SK-N-SH (cell line): ENCODE data around the gene IL17B. TPM values are rescaled to one million over a fixed set of nuclear protein-coding genes. Genes with fewer than 3 reads are reported as not detected.

Source experiments
- CTCF ChIA-PET: fragments of 300-600, 350-600 bp; formaldehyde crosslinking; extraction: SDS; loops from one replicate; lab custom pipeline; 2021; lab: Yijun Ruan, JAX
- POLR2A ChIA-PET: fragments of 350-600 bp; sonication (Branson Sonifier 250); formaldehyde crosslinking; extraction: SDS; loops from one replicate; lab custom pipeline; 2020; ENCODE audit warnings: antibody characterized with exemption, inconsistent platforms; lab: Yijun Ruan, JAX
- DNase-seq: peaks from one replicate; pipeline ENCODE4 v3.0.0; 2012
- H2AFZ ChIP-seq: fragments of 200-600 bp; sonication (generic); 2 replicates; pipeline ENCODE4 v1.8.1; 2016; ENCODE audit warnings: antibody characterized with exemption, mild to moderate bottlenecking, low read depth
- H3F3A ChIP-seq: fragments of 200-600 bp; sonication (generic); replicated peaks from 2 replicates; pipeline ENCODE3; 2016; ENCODE audit warnings: antibody characterized with exemption, mild to moderate bottlenecking; ENCODE audit not compliant: insufficient read depth
- H3K27ac ChIP-seq, 2 experiments: fragments of 200-500 bp in 1 of 2; fragments of 200-600 bp in 1 of 2; sonication (Bioruptor generic) in 1 of 2; sonication (generic), shearing (Covaris generic) in 1 of 2; 2 replicates each; pipeline versions ENCODE4 v1.5.1 to v1.6.1; 2014 to 2016; ENCODE audit warnings: low read depth in 2 of 2, inconsistent platforms in 1 of 2, low read length in 1 of 2, mild to moderate bottlenecking in 1 of 2, mixed read lengths in 1 of 2
- H3K27me3 ChIP-seq: fragments of 200-600 bp; sonication (generic), shearing (Covaris generic); 2 replicates; pipeline ENCODE4 v1.6.1; 2016; ENCODE audit warnings: mixed run types; ENCODE audit not compliant: insufficient read depth
- H3K36me3 ChIP-seq, 2 experiments: fragments of 200-500 bp in 1 of 2; fragments of 200-600 bp in 1 of 2; sonication (Bioruptor generic) in 1 of 2; sonication (generic) in 1 of 2; replicated peaks in 1 of 2; 2 replicates each; pipeline versions ENCODE3 to v1.5.1; 2014 to 2016; ENCODE audit warnings: low read length in 1 of 2, mild to moderate bottlenecking in 1 of 2; ENCODE audit not compliant: insufficient read depth in 2 of 2, control insufficient read depth in 1 of 2
- H3K4me1 ChIP-seq, 2 experiments: fragments of 200-500 bp in 1 of 2; fragments of 200-600 bp in 1 of 2; sonication (Bioruptor generic) in 1 of 2; sonication (generic), shearing (Covaris generic) in 1 of 2; 2 replicates each; pipeline versions ENCODE4 v1.5.1 to v1.6.1; 2014 to 2016; ENCODE audit warnings: low read depth in 1 of 2, low read length in 1 of 2, mixed run types in 1 of 2; ENCODE audit not compliant: insufficient read depth in 2 of 2, control insufficient read depth in 1 of 2
- H3K4me2 ChIP-seq: fragments of 200-600 bp; sonication (generic), shearing (Covaris generic); 2 replicates; pipeline ENCODE4 v1.6.1; 2017; ENCODE audit warnings: mixed run types
- H3K4me3 ChIP-seq, 2 experiments: fragments of 200-500 bp in 1 of 2; fragments of 200-600 bp in 1 of 2; sonication (Bioruptor generic) in 1 of 2; sonication (generic), shearing (Covaris generic) in 1 of 2; 2 replicates each; pipeline versions ENCODE4 v1.5.1 to v1.8.1; 2014 to 2016; ENCODE audit warnings: low read depth in 2 of 2, inconsistent platforms in 1 of 2, low read length in 1 of 2, mild to moderate bottlenecking in 1 of 2, mixed read lengths in 1 of 2, moderate library complexity in 1 of 2
- H3K79me2 ChIP-seq: fragments of 200-600 bp; sonication (generic); 2 replicates; pipeline ENCODE4 v1.8.1; 2017; ENCODE audit warnings: mild to moderate bottlenecking; ENCODE audit not compliant: insufficient read depth
- H3K9ac ChIP-seq: fragments of 200-600 bp; sonication (generic); 2 replicates; pipeline ENCODE4 v1.6.1; 2017; ENCODE audit warnings: mixed run types
- H3K9me2 ChIP-seq: fragments of 200-600 bp; sonication (generic); 2 replicates; pipeline ENCODE4 v1.6.1; 2017; ENCODE audit warnings: mixed run types
- H3K9me3 ChIP-seq: fragments of 200-600 bp; sonication (generic); 2 replicates; pipeline ENCODE4 v1.6.1; 2017; ENCODE audit warnings: mixed run types, mild to moderate bottlenecking, moderate library complexity
- H4K20me1 ChIP-seq: fragments of 200-600 bp; sonication (generic); 2 replicates; pipeline ENCODE4 v1.6.1; 2017; ENCODE audit warnings: mild to moderate bottlenecking, mixed run types; ENCODE audit not compliant: insufficient read depth
- CHD2 ChIP-seq: fragments of 150-350 bp; IDR thresholded peaks from 2 replicates; pipeline ENCODE4 v1.6.1; 2018; ENCODE audit warnings: low read length; ENCODE audit not compliant: partially characterized antibody
- ELF1 ChIP-seq: IDR thresholded peaks from 2 replicates; pipeline ENCODE4 v1.4.0; 2012
- FOSL2 ChIP-seq: IDR thresholded peaks from 2 replicates; pipeline ENCODE4 v1.4.0; 2012; ENCODE audit warnings: low read depth, mild to moderate bottlenecking, moderate library complexity, borderline replicate concordance
- FOXM1 ChIP-seq: IDR thresholded peaks from 2 replicates; pipeline ENCODE4 v1.4.0; 2012; ENCODE audit warnings: low read depth, mild to moderate bottlenecking
- GABPA ChIP-seq: IDR thresholded peaks from 2 replicates; pipeline ENCODE4 v1.4.0; 2012; ENCODE audit warnings: low read depth, mild to moderate bottlenecking
- JUND ChIP-seq: IDR thresholded peaks from 2 replicates; pipeline ENCODE4 v1.4.0; 2012
- NFIC ChIP-seq: IDR thresholded peaks from 2 replicates; pipeline ENCODE4 v1.4.0; 2012; ENCODE audit warnings: borderline replicate concordance
- NRF1 ChIP-seq: IDR thresholded peaks from 2 replicates; pipeline ENCODE4 v1.6.1; 2012; ENCODE audit warnings: low read depth, mild to moderate bottlenecking, low read length
- RAD21 ChIP-seq: IDR thresholded peaks from 2 replicates; pipeline ENCODE4 v1.6.1; 2012; ENCODE audit warnings: mild to moderate bottlenecking, low read length
- RCOR1 ChIP-seq: fragments of 150-350 bp; IDR thresholded peaks from 2 replicates; pipeline ENCODE4 v1.6.1; 2017; ENCODE audit warnings: antibody characterized with exemption, low read length
- RFX5 ChIP-seq: IDR thresholded peaks from 2 replicates; pipeline ENCODE4 v1.6.1; 2012; ENCODE audit warnings: mild to moderate bottlenecking, improper control_type of control experiment, low read length
- RXRA ChIP-seq: IDR thresholded peaks from 2 replicates; pipeline ENCODE4 v1.4.0; 2012; ENCODE audit warnings: low read depth, mild to moderate bottlenecking, borderline replicate concordance
- TCF12 ChIP-seq: IDR thresholded peaks from 2 replicates; pipeline ENCODE4 v1.4.0; 2012
- YY1 ChIP-seq: IDR thresholded peaks from 2 replicates; pipeline ENCODE4 v1.4.0; 2012; ENCODE audit warnings: low read depth, mild to moderate bottlenecking
- WGBS: methylation state at CpG from one replicate; pipeline ENCODE4 v1.1.6; 2017; ENCODE audit warnings: low lambda C conversion rate; 5-methylcytosine and 5-hydroxymethylcytosine counted together
- polyA plus RNA-seq, 3 experiments: library from polyadenylated mRNA; depleted of rRNA; stranded (reverse); fragments of >200 nt; gene quantifications; 2 replicates each; pipeline ENCODE4 v1.2.3, GENCODE V29; 2012
- TF ChIP-seq, protein P1 (sequence below): fragments of 150-350 bp; IDR thresholded peaks from 2 replicates; pipeline ENCODE4 v1.6.1; 2017; ENCODE audit warnings: antibody characterized with exemption, low read length, low read depth, borderline replicate concordance
- TF ChIP-seq, protein P2 (sequence below): IDR thresholded peaks from 2 replicates; pipeline ENCODE4 v1.4.0; 2012; ENCODE audit warnings: low read depth, borderline replicate concordance
- TF ChIP-seq, protein P3 (sequence below): IDR thresholded peaks from 2 replicates; pipeline ENCODE4 v1.6.1; 2012; ENCODE audit warnings: mild to moderate bottlenecking, low read depth, low read length, moderate library complexity

The IL17B gene
- polyA plus RNA-seq, 1 of the 3 experiments (the other 2 are of a cell fraction): 0.16 TPM

DNA sequence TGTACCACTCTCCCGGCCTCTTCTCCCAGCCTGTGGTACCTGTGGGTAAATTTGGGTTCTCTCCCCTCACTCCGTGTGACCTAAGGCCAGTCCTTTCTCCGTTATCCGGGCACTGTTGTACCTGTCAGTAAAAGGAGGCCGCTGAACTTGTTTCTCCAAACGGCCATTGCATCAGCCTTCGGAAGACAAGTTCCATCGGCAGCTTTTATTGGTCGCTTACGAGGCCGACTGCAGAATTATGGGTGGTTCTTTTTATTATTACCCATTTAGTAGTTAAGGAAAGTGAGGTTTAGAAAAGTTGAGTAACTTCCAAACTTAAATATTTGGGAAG, 33.2 kb downstream of the IL17B start:
- Histone ChIP-seq H4K20me1 (no peaks in the 10 kb centered on the region; the same call in 1 of the 2 replicates), H3K36me3 (peaks cover 35 to 38% of the 10 kb centered on the region in 2 experiments), H3K27ac (peak overlapping the region; percentile 70 to 93), H3K9me3 (no peaks in the 10 kb centered on the region), H2AFZ (peak overlapping the region; percentile 49; the same call in 1 of the 2 replicates), H3K79me2 (peaks cover 53% of the 10 kb centered on the region), H3K9ac (peak overlapping the region; percentile 83)
- CTCF ChIA-PET: interaction anchor here (0.9 to 3.5 kb wide), 8 partner anchors 12 to 219 kb away, joined by 3 to 12 read pairs (median 6); partner anchors contain the start of gene PCYOX1L
- no peak for DNase-seq
- TF ChIP-seq, protein P1, sequence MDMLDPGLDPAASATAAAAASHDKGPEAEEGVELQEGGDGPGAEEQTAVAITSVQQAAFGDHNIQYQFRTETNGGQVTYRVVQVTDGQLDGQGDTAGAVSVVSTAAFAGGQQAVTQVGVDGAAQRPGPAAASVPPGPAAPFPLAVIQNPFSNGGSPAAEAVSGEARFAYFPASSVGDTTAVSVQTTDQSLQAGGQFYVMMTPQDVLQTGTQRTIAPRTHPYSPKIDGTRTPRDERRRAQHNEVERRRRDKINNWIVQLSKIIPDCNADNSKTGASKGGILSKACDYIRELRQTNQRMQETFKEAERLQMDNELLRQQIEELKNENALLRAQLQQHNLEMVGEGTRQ: no peak
- TF ChIP-seq, protein P2, sequence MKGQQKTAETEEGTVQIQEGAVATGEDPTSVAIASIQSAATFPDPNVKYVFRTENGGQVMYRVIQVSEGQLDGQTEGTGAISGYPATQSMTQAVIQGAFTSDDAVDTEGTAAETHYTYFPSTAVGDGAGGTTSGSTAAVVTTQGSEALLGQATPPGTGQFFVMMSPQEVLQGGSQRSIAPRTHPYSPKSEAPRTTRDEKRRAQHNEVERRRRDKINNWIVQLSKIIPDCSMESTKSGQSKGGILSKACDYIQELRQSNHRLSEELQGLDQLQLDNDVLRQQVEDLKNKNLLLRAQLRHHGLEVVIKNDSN: no peak
- TF ChIP-seq RCOR1 (no peak), NFIC (no peak), RXRA (no peak), NRF1 (no peak), RAD21 (no peak), RFX5 (no peak), FOSL2 (no peak), TCF12 (no peak), ELF1 (no peak), CHD2 (no peak), JUND (no peak), YY1 (no peak), GABPA (no peak), FOXM1 (no peak)
- TF ChIP-seq, protein P3, sequence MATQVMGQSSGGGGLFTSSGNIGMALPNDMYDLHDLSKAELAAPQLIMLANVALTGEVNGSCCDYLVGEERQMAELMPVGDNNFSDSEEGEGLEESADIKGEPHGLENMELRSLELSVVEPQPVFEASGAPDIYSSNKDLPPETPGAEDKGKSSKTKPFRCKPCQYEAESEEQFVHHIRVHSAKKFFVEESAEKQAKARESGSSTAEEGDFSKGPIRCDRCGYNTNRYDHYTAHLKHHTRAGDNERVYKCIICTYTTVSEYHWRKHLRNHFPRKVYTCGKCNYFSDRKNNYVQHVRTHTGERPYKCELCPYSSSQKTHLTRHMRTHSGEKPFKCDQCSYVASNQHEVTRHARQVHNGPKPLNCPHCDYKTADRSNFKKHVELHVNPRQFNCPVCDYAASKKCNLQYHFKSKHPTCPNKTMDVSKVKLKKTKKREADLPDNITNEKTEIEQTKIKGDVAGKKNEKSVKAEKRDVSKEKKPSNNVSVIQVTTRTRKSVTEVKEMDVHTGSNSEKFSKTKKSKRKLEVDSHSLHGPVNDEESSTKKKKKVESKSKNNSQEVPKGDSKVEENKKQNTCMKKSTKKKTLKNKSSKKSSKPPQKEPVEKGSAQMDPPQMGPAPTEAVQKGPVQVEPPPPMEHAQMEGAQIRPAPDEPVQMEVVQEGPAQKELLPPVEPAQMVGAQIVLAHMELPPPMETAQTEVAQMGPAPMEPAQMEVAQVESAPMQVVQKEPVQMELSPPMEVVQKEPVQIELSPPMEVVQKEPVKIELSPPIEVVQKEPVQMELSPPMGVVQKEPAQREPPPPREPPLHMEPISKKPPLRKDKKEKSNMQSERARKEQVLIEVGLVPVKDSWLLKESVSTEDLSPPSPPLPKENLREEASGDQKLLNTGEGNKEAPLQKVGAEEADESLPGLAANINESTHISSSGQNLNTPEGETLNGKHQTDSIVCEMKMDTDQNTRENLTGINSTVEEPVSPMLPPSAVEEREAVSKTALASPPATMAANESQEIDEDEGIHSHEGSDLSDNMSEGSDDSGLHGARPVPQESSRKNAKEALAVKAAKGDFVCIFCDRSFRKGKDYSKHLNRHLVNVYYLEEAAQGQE: no peak
- TF ChIP-seq, all 33 proteins: peak for 0
- peak overlapping the region; percentile 94 to 100 for H3K4me3 ChIP-seq
- H3F3A ChIP-seq: peaks cover 16% of the 10 kb centered on the region
- POLR2A ChIA-PET: interaction anchor here (0.6 to 4.0 kb wide), 7 partner anchors 11 to 938 kb away, joined by 3 to 38 read pairs (median 5); partner anchors contain the start of genes ARHGEF37, CSNK1A1 and PCYOX1L
- peaks cover 0 to 15% of the 10 kb centered on the region in 2 experiments; a peak in 3 of 4 replicates for H3K4me1 ChIP-seq
- no peaks in the 10 kb centered on the region for H3K27me3 ChIP-seq
- no peaks in the 10 kb centered on the region for H3K9me2 ChIP-seq
- peak overlapping the region; percentile 93 for H3K4me2 ChIP-seq
- 0% methylated on average over 11 of the region's 11 CpGs for WGBS
